OCI-LY7 (cell line): ENCODE measurements around the gene SGTA. TPM values are rescaled to one million over a fixed set of nuclear protein-coding genes. Genes with fewer than 3 reads are reported as not detected.
"Not testable (repeated sequence)": the region's sequence is repeated elsewhere in the genome, so short reads cannot be mapped to it uniquely, and the experiment has no call there.

ENCODE experiments used
- BruUV-seq: library from RNA; stranded (reverse); fragments of 400-500 nt; replicated peaks from 2 replicates; lab custom pipeline; 2021; lab: Mats Ljungman, UMichigan
- CTCF ChIA-PET: fragments of 300-600 bp; sonication (Branson Sonifier 250); formaldehyde crosslinking; loops from one replicate; lab custom pipeline; 2022; ENCODE audit warnings: antibody characterized with exemption; ENCODE audit not compliant: unreplicated experiment; lab: Charles Lee
- POLR2A ChIA-PET: fragments of 300-600 bp; sonication (Branson Sonifier 250); formaldehyde crosslinking; loops from one replicate; lab custom pipeline; 2022; ENCODE audit warnings: antibody characterized with exemption; lab: Charles Lee
- DNase-seq: peaks from one replicate; pipeline ENCODE4 v3.0.0-alpha.2; 2015; ENCODE audit warnings: low spot score
- H2AFZ ChIP-seq: fragments of 200-600 bp; sonication (generic), shearing (Covaris generic); 2 replicates; pipeline ENCODE4 v1.6.1; 2014; ENCODE audit warnings: mild to moderate bottlenecking, antibody characterized with exemption, low read length, moderate library complexity
- H3K27ac ChIP-seq: fragments of 200-600 bp; sonication (generic); 2 replicates; pipeline ENCODE4 v1.5.1; 2014; ENCODE audit warnings: mixed run types, low read depth, mild to moderate bottlenecking, moderate library complexity, low read length, inconsistent platforms; ENCODE audit not compliant: poor library complexity, severe bottlenecking
- H3K36me3 ChIP-seq: fragments of 200-600 bp; sonication (generic); 2 replicates; pipeline ENCODE4 v1.6.1; 2014; ENCODE audit warnings: mild to moderate bottlenecking, antibody characterized with exemption, low read length, moderate library complexity, mixed read lengths; ENCODE audit not compliant: insufficient read depth
- H3K4me1 ChIP-seq: fragments of 200-600 bp; sonication (generic); 2 replicates; pipeline ENCODE4 v1.5.1; 2014; ENCODE audit warnings: mild to moderate bottlenecking, low read length; ENCODE audit not compliant: insufficient read depth, poor library complexity, severe bottlenecking
- H3K4me2 ChIP-seq: fragments of 200-600 bp; sonication (generic); 2 replicates; pipeline ENCODE4 v1.6.1; 2014; ENCODE audit warnings: mild to moderate bottlenecking, low read length
- H3K4me3 ChIP-seq: fragments of 200-600 bp; sonication (generic); 2 replicates; pipeline ENCODE4 v1.5.1; 2014; ENCODE audit warnings: mild to moderate bottlenecking, low read depth, low read length; ENCODE audit not compliant: poor library complexity, severe bottlenecking
- H3K79me2 ChIP-seq: fragments of 200-600 bp; sonication (generic); 2 replicates; pipeline ENCODE4 v1.6.1; 2016; ENCODE audit warnings: low read depth, mild to moderate bottlenecking, low read length, moderate library complexity, mixed read lengths; ENCODE audit not compliant: insufficient read depth
- H3K9me2 ChIP-seq: fragments of 200-600 bp; sonication (generic); 2 replicates; pipeline ENCODE4 v1.6.1; 2016; ENCODE audit warnings: mild to moderate bottlenecking, low read length, mixed read lengths; ENCODE audit not compliant: insufficient read depth
- H3K9me3 ChIP-seq: fragments of 200-600 bp; sonication (generic); 2 replicates; pipeline ENCODE4 v1.6.1; 2014; ENCODE audit warnings: mild to moderate bottlenecking, mixed run types, low read length, mixed read lengths
- H4K20me1 ChIP-seq: fragments of 200-600 bp; sonication (generic); 2 replicates; pipeline ENCODE4 v1.6.1; 2014; ENCODE audit warnings: mild to moderate bottlenecking, antibody characterized with exemption, low read length, moderate library complexity, mixed read lengths; ENCODE audit not compliant: insufficient read depth
- EZH2phosphoT487 ChIP-seq: fragments of 200-600 bp; sonication (generic); IDR thresholded peaks from 2 replicates; pipeline ENCODE4 v1.6.1; 2018; ENCODE audit warnings: low read depth, borderline replicate concordance, mild to moderate bottlenecking, mixed run types, antibody characterized with exemption, low read length, moderate library complexity, mixed read lengths
- intact Hi-C: fragments of 100-400 bp; cut with micrococcal nuclease; formaldehyde crosslinking; loops from one replicate; pipeline ENCODE4 v1.10.0; 2022; ENCODE audit not compliant: unreplicated experiment
- total RNA-seq, 2 experiments: library from RNA; depleted of rRNA in 1 of 2; stranded (reverse); fragments of >200 nt in 1 of 2; shearing (Covaris generic) in 1 of 2; gene quantifications; 2 replicates each; pipeline ENCODE4 v1.2.3, GENCODE V29; 2014 to 2022
- TF ChIP-seq, protein P1 (sequence below): fragments of 200-600 bp; sonication (generic); conservative IDR thresholded peaks from 2 replicates; pipeline ENCODE4 v1.5.1; 2014; ENCODE audit warnings: mild to moderate bottlenecking, antibody characterized with exemption, low read length, moderate library complexity, mixed read lengths

SGTA gene
- total RNA-seq, 2 experiments from 2014 or later = 68.2 to 82.4 TPM

GRCh38 chr19:2793126-2793525 is 10.1 kb upstream of the SGTA start:
- no peak overlapping the region for H3K4me3 ChIP-seq
- ChIA-PET POLR2A (no interaction called here), CTCF (no interaction called here)
- peaks cover 96% of the 10 kb centered on the region for H3K36me3 ChIP-seq
- no peak for TF ChIP-seq EZH2phosphoT487
- H3K9me3 ChIP-seq = no peaks in the 10 kb centered on the region
- peaks cover 9% of the 10 kb centered on the region for H3K79me2 ChIP-seq
- no TSS peak for BruUV-seq
- no peaks in the 10 kb centered on the region for H4K20me1 ChIP-seq
- peaks cover 1% of the 10 kb centered on the region for H3K4me1 ChIP-seq
- intact Hi-C loops = no loop called here
- no peak overlapping the region for H3K4me2 ChIP-seq
- H2AFZ ChIP-seq = no peak overlapping the region
- no peaks in the 10 kb centered on the region for H3K9me2 ChIP-seq
- DNase-seq = no peak
- H3K27ac ChIP-seq = no peak overlapping the region

- CTCF ChIA-PET, H3K9me2 ChIP-seq, intact Hi-C loops, H3K4me3 ChIP-seq, H4K20me1 ChIP-seq, DNase-seq, POLR2A ChIA-PET, H2AFZ ChIP-seq, H3K4me2 ChIP-seq, H3K4me1 ChIP-seq, H3K9me3 ChIP-seq, H3K27ac ChIP-seq, BruUV-seq: not testable (repeated sequence)
- peaks cover 96% of the 10 kb centered on the region for H3K36me3 ChIP-seq
- H3K79me2 ChIP-seq = peaks cover 13% of the 10 kb centered on the region
Observed at GRCh38 chr19:2792666-2793065, 9.6 kb upstream of the SGTA start.

DNA sequence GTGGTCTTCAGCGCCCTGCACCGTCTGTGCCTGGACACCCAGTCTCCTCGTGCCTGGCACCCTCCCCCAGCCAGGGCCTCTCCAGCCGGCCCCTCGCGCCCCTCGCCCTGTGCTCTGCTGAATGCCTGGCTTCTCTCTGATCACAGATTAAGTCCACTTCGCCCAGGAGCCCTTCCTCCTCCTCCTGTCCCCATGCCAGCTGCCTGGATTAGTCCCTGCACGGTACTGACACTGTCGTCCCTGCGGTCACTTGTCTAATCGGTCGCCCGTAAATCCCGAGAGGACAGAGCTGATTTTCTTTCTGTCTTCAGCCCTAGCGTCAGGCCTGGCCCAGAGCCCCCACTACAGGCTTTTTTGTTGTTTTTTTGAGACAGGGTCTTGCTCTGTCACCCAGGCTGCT is 8.8 kb upstream of the SGTA start:
- no peak overlapping the region for H3K27ac ChIP-seq
- peaks cover 21% of the 10 kb centered on the region for H3K79me2 ChIP-seq
- POLR2A ChIA-PET = no interaction called here

More for the DNA sequence above, 8.8 kb upstream of the SGTA start:
- CTCF ChIA-PET = no interaction called here
- TF ChIP-seq, protein P1, sequence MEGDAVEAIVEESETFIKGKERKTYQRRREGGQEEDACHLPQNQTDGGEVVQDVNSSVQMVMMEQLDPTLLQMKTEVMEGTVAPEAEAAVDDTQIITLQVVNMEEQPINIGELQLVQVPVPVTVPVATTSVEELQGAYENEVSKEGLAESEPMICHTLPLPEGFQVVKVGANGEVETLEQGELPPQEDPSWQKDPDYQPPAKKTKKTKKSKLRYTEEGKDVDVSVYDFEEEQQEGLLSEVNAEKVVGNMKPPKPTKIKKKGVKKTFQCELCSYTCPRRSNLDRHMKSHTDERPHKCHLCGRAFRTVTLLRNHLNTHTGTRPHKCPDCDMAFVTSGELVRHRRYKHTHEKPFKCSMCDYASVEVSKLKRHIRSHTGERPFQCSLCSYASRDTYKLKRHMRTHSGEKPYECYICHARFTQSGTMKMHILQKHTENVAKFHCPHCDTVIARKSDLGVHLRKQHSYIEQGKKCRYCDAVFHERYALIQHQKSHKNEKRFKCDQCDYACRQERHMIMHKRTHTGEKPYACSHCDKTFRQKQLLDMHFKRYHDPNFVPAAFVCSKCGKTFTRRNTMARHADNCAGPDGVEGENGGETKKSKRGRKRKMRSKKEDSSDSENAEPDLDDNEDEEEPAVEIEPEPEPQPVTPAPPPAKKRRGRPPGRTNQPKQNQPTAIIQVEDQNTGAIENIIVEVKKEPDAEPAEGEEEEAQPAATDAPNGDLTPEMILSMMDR = no peak
- TF ChIP-seq EZH2phosphoT487 = no peak
- no peaks in the 10 kb centered on the region for H3K9me3 ChIP-seq
- no peak overlapping the region for H2AFZ ChIP-seq
- DNase-seq = no peak
- H3K36me3 ChIP-seq = peaks cover 96% of the 10 kb centered on the region
- H4K20me1 ChIP-seq = peaks cover 12% of the 10 kb centered on the region
- no TSS peak for BruUV-seq
- no peak overlapping the region for H3K4me2 ChIP-seq
- no peak overlapping the region for H3K4me3 ChIP-seq
- intact Hi-C loops = no loop called here
- H3K4me1 ChIP-seq = peaks cover 14% of the 10 kb centered on the region
- no peaks in the 10 kb centered on the region for H3K9me2 ChIP-seq
